SU-DHL-6 (cell line): ENCODE results near the gene SNUPN.
A peak's percentile ranks its signal among the peaks of the same experiment; 100 is the strongest.

Source experiments
- H2AFZ ChIP-seq: fragments of 200-600 bp; sonication (generic); 2 replicates; pipeline ENCODE4 v1.6.1; 2014; ENCODE audit warnings: low read depth, mild to moderate bottlenecking, moderate library complexity, mixed read lengths, antibody characterized with exemption, low read length; ENCODE audit not compliant: severe bottlenecking
- H3F3A ChIP-seq: fragments of 200-600 bp; shearing (Covaris generic); 2 replicates; pipeline ENCODE4 v1.6.0; 2016; ENCODE audit warnings: antibody characterized with exemption, mild to moderate bottlenecking; ENCODE audit not compliant: insufficient read depth
- H3K27ac ChIP-seq: fragments of 200-600 bp; sonication (generic); 2 replicates; pipeline ENCODE4 v1.5.1; 2016; ENCODE audit warnings: low read depth, mild to moderate bottlenecking, low read length, moderate library complexity, mixed read lengths
- H3K27me3 ChIP-seq: fragments of 200-600 bp; sonication (generic), shearing (Covaris generic); 2 replicates; pipeline ENCODE4 v1.6.0; 2014; ENCODE audit warnings: mild to moderate bottlenecking, low read length
- H3K36me3 ChIP-seq: fragments of 200-600 bp; sonication (generic); 2 replicates; pipeline ENCODE4 v1.6.1; 2014; ENCODE audit warnings: mild to moderate bottlenecking, low read length, mixed read lengths
- H3K4me2 ChIP-seq: fragments of 300-600, 200-600 bp; shearing (Covaris generic), sonication (generic); 2 replicates; pipeline ENCODE4 v1.6.0; 2014; ENCODE audit warnings: low read length, low read depth, mild to moderate bottlenecking; ENCODE audit not compliant: poor library complexity, severe bottlenecking
- H3K4me3 ChIP-seq: fragments of 200-600 bp; sonication (generic); 2 replicates; pipeline ENCODE4 v1.5.1; 2014; ENCODE audit warnings: antibody characterized with exemption, low read length, mild to moderate bottlenecking, mixed read lengths; ENCODE audit not compliant: insufficient read depth, poor library complexity, severe bottlenecking
- H3K79me2 ChIP-seq: fragments of 200-600 bp; sonication (generic); 2 replicates; pipeline ENCODE4 v1.6.1; 2014; ENCODE audit warnings: mild to moderate bottlenecking, low read length, moderate library complexity; ENCODE audit not compliant: insufficient read depth
- H3K9ac ChIP-seq: fragments of 200-600 bp; sonication (generic); 2 replicates; pipeline ENCODE4 v1.7.0; 2014; ENCODE audit warnings: mild to moderate bottlenecking, low read length
- H3K9me2 ChIP-seq: fragments of 200-600 bp; sonication (generic); replicated peaks from 2 replicates; pipeline ENCODE4 v1.6.1; 2014; ENCODE audit warnings: low read length; ENCODE audit not compliant: insufficient read depth
- H3K9me3 ChIP-seq: fragments of 200-600 bp; sonication (generic); 2 replicates; pipeline ENCODE4 v1.6.1; 2014; ENCODE audit warnings: low read length, mixed read lengths; ENCODE audit not compliant: insufficient read depth
- H4K20me1 ChIP-seq: fragments of 200-600 bp; sonication (generic); 2 replicates; pipeline ENCODE4 v1.6.1; 2014; ENCODE audit warnings: low read depth, mild to moderate bottlenecking, antibody characterized with exemption, low read length, moderate library complexity, mixed read lengths
- EZH2phosphoT487 ChIP-seq: fragments of 200-600 bp; sonication (generic), shearing (Covaris generic); conservative IDR thresholded peaks from 2 replicates; pipeline ENCODE4 v1.6.1; 2018; ENCODE audit warnings: mild to moderate bottlenecking, antibody characterized with exemption, low read length, moderate library complexity, mixed read lengths
- TF ChIP-seq, protein P1 (sequence below): fragments of 200-600 bp; sonication (generic); IDR thresholded peaks from one replicate; pipeline ENCODE4 v1.5.1; 2017; ENCODE audit warnings: antibody characterized with exemption, mild to moderate bottlenecking, low read length, moderate library complexity; ENCODE audit not compliant: insufficient read depth, poor library complexity, severe bottlenecking

Gene SNUPN

GRCh38 chr15:75649848-75650247, 24.3 kb upstream of the SNUPN start:
- H3K9me3 ChIP-seq: no peaks in the 10 kb centered on the region
- TF ChIP-seq EZH2phosphoT487: no peak
- TF ChIP-seq, protein P1, sequence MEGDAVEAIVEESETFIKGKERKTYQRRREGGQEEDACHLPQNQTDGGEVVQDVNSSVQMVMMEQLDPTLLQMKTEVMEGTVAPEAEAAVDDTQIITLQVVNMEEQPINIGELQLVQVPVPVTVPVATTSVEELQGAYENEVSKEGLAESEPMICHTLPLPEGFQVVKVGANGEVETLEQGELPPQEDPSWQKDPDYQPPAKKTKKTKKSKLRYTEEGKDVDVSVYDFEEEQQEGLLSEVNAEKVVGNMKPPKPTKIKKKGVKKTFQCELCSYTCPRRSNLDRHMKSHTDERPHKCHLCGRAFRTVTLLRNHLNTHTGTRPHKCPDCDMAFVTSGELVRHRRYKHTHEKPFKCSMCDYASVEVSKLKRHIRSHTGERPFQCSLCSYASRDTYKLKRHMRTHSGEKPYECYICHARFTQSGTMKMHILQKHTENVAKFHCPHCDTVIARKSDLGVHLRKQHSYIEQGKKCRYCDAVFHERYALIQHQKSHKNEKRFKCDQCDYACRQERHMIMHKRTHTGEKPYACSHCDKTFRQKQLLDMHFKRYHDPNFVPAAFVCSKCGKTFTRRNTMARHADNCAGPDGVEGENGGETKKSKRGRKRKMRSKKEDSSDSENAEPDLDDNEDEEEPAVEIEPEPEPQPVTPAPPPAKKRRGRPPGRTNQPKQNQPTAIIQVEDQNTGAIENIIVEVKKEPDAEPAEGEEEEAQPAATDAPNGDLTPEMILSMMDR: no peak
- no peaks in the 10 kb centered on the region for H3K79me2 ChIP-seq
- H3K4me2 ChIP-seq: no peak overlapping the region
- no peaks in the 10 kb centered on the region for H4K20me1 ChIP-seq
- H2AFZ ChIP-seq: no peak overlapping the region
- H3K4me3 ChIP-seq: no peak overlapping the region
- no peaks in the 10 kb centered on the region; the same call in 1 of the 2 replicates for H3K27me3 ChIP-seq
- H3K9me2 ChIP-seq: no peaks in the 10 kb centered on the region
- H3F3A ChIP-seq: 0 out of 2 replicates have a peak, but pooled peaks cover 5% of the 10 kb centered on the region
- H3K9ac ChIP-seq: no peak overlapping the region
- H3K36me3 ChIP-seq: no peaks in the 10 kb centered on the region
- no peak overlapping the region for H3K27ac ChIP-seq

GRCh38 chr15:75649045-75649761, 23.7 kb upstream of the SNUPN start:
- TF ChIP-seq, protein P1: no peak
- no peak for TF ChIP-seq EZH2phosphoT487
- Histone ChIP-seq H3K27ac (no peak overlapping the region), H3K79me2 (no peaks in the 10 kb centered on the region), H3K9me2 (no peaks in the 10 kb centered on the region), H3K9me3 (no peaks in the 10 kb centered on the region), H3K27me3 (no peaks in the 10 kb centered on the region; the same call in 1 of the 2 replicates), H2AFZ (no peak overlapping the region), H3K36me3 (no peaks in the 10 kb centered on the region), H3K4me3 (no peak overlapping the region), H3K9ac (no peak overlapping the region), H4K20me1 (no peaks in the 10 kb centered on the region), H3K4me2 (no peak overlapping the region), H3F3A (0 out of 2 replicates have a peak, but pooled peaks cover 5% of the 10 kb centered on the region)

DNA sequence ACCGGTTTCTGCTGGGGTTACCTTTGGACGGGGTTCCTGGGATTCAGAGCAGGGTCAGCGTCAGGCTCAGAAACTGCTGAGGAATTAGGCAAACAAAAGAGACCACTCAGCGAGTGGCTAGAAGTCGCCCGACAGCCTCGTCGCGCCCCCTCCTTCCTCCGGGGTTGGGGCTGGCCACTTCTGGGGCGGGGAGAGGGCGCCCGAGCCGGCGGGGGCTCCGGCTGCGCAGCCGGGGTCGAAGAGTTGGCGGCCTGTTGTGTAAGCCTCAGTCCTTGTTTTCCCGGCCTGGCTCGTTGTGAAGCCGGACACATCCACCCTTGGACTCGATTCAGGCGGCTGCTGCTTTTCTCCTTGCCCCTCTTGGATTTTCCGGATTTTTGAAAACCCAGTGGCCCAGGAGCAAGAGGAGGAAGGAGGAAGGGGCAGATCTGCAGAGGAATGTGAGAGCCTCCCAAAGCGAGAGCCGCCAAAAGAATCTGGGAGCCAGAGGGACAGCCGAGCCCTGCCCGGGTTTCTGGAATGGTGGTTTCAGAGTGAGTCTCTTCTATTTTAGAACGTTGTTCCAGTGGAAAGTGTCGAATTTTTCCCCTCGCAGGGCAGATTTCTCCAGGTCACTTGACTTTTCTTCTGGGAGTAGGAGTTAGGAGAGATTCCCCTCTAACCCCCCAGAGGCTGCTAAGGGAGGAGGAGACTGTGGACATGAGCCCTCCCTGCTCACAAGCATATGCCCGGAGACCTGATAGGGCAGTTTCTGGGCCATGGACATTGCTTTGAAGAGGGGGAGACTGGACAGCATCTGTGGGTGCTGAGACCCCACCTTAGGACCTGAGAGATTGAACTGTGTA, 22.9 kb upstream of the SNUPN start:
- no peaks in the 10 kb centered on the region for H3K36me3 ChIP-seq
- H3K9me3 ChIP-seq: no peaks in the 10 kb centered on the region
- H3K27ac ChIP-seq: no peak overlapping the region
- no peak for TF ChIP-seq EZH2phosphoT487
- TF ChIP-seq, protein P1: no peak
- H3K27me3 ChIP-seq: no peaks in the 10 kb centered on the region; the same call in 1 of the 2 replicates
- peak overlapping the region; percentile 54 for H3K9ac ChIP-seq
- peak overlapping the region; percentile 62 for H3K4me3 ChIP-seq
- peak overlapping the region; percentile 90 for H2AFZ ChIP-seq
- no peaks in the 10 kb centered on the region for H4K20me1 ChIP-seq
- H3K9me2 ChIP-seq: no peaks in the 10 kb centered on the region
- H3F3A ChIP-seq: 0 out of 2 replicates have a peak, but pooled peaks cover 5% of the 10 kb centered on the region
- H3K4me2 ChIP-seq: peak overlapping the region; percentile 74
- H3K79me2 ChIP-seq: no peaks in the 10 kb centered on the region
